ENCODE data around the gene DNPEP.

Gene DNPEP

GRCh38 chr2:219325657-219326315 is 61.9 kb downstream of the DNPEP start:
- TF ChIP-seq SPI1 (IDR thresholded peaks at IDR 0.05; ENCODE audit: borderline replicate concordance, low read depth) = no peak
- DNase-seq (ENCODE audit: low read depth in 1 of 2, low spot score in 1 of 2) = no peak
- H3K4me3 ChIP-seq (replicated peaks; ENCODE audit: insufficient read depth, low read length) = no peak overlapping the region
- H3K27me3 ChIP-seq (ENCODE audit: insufficient read depth, poor library complexity, severe bottlenecking) = peaks cover 19% of the 10 kb centered on the region
- H3K27ac ChIP-seq (replicated peaks) = no peak overlapping the region

GRCh38 chr2:219325136-219325535 is 62.6 kb downstream of the DNPEP start:
- TF ChIP-seq GABPA (IDR thresholded peaks at IDR 0.05; ENCODE audit: low read depth) (no peak), SPI1 (IDR thresholded peaks at IDR 0.05; ENCODE audit: borderline replicate concordance, low read depth) (no peak), REST (IDR thresholded peaks at IDR 0.05; ENCODE audit: insufficient replicate concordance, low read depth) (no peak), CTCF (IDR thresholded peaks at IDR 0.05; ENCODE audit: insufficient read depth, low read length) (no peak), POLR2AphosphoS5 (IDR thresholded peaks at IDR 0.05; ENCODE audit: low read depth) (no peak)
- Histone ChIP-seq H3K27ac (replicated peaks) (no peak overlapping the region), H3K27me3 (ENCODE audit: insufficient read depth, poor library complexity, severe bottlenecking) (peaks cover 19% of the 10 kb centered on the region), H3K4me3 (replicated peaks; ENCODE audit: insufficient read depth, low read length) (no peak overlapping the region)
- no peak for DNase-seq (ENCODE audit: low read depth in 1 of 2, low spot score in 1 of 2)

GRCh38 chr2:219323434-219323833 is 64.3 kb downstream of the DNPEP start:
- peaks cover 14% of the 10 kb centered on the region for H3K27me3 ChIP-seq (ENCODE audit: insufficient read depth, poor library complexity, severe bottlenecking)
- no peak for DNase-seq (ENCODE audit: low read depth in 1 of 2, low spot score in 1 of 2)
- no peak overlapping the region for H3K27ac ChIP-seq (replicated peaks)
- TF ChIP-seq GABPA (IDR thresholded peaks at IDR 0.05; ENCODE audit: low read depth) (no peak), SPI1 (IDR thresholded peaks at IDR 0.05; ENCODE audit: borderline replicate concordance, low read depth) (no peak), CTCF (IDR thresholded peaks at IDR 0.05; ENCODE audit: insufficient read depth, low read length) (no peak), REST (IDR thresholded peaks at IDR 0.05; ENCODE audit: insufficient replicate concordance, low read depth) (no peak), POLR2AphosphoS5 (IDR thresholded peaks at IDR 0.05; ENCODE audit: low read depth) (no peak)
- no peak overlapping the region for H3K4me3 ChIP-seq (replicated peaks; ENCODE audit: insufficient read depth, low read length)

Data from HL-60 (cell line).